ENCODE measurements around the gene KCNQ1. TPM values are rescaled to one million over a fixed set of nuclear protein-coding genes. Genes with fewer than 3 reads are reported as not detected.

Gene KCNQ1
- total and polyA plus RNA-seq, 2 experiments from 2014 or later: 0.45 to 0.87 TPM

DNA sequence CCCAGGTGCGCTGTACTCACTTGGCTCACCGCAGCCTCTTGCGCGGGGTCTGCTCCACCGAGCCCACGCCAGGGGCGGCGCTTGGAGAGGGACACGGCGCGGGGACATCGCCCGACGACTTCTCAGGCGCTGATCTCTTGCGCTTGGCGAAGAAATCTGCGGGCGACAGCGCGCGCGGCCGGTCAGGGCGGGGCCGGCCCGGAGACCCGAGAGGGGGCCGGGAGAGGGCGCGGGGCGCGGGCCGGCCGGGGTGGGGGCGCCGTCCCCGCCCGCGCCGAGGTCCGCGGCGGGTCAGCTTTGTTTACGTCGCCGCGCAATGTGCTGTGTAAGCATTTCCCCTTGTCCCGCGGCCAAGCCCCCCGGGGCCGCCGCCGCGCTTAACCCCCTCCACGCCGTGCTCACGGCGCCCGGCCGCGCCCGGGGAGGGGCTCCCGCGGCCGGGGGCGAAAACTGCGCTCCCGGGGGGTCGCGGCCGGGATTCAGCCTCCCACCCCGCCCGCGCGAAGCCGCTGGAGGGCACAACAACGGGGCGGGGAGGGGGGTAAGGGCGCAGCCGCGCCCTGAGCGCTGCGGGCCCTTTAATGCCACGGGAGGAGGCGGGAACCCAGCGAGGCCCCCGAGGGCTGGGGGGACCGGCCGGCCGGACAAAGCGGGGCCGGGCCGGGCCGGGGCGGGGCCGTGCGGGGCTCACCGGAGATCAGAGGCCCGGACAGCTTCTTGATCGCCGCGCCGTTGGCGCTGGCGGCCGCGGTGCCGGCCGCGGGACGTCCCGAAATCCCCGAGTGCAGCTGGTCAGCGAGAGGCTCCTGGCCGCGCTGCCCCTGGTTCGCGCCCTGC lies 439.4 kb downstream of the KCNQ1 start (continued):
- TF ChIP-seq, protein P1, sequence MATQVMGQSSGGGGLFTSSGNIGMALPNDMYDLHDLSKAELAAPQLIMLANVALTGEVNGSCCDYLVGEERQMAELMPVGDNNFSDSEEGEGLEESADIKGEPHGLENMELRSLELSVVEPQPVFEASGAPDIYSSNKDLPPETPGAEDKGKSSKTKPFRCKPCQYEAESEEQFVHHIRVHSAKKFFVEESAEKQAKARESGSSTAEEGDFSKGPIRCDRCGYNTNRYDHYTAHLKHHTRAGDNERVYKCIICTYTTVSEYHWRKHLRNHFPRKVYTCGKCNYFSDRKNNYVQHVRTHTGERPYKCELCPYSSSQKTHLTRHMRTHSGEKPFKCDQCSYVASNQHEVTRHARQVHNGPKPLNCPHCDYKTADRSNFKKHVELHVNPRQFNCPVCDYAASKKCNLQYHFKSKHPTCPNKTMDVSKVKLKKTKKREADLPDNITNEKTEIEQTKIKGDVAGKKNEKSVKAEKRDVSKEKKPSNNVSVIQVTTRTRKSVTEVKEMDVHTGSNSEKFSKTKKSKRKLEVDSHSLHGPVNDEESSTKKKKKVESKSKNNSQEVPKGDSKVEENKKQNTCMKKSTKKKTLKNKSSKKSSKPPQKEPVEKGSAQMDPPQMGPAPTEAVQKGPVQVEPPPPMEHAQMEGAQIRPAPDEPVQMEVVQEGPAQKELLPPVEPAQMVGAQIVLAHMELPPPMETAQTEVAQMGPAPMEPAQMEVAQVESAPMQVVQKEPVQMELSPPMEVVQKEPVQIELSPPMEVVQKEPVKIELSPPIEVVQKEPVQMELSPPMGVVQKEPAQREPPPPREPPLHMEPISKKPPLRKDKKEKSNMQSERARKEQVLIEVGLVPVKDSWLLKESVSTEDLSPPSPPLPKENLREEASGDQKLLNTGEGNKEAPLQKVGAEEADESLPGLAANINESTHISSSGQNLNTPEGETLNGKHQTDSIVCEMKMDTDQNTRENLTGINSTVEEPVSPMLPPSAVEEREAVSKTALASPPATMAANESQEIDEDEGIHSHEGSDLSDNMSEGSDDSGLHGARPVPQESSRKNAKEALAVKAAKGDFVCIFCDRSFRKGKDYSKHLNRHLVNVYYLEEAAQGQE (IDR thresholded peaks at IDR 0.05; ENCODE audit: unreplicated experiment): no peak
- no peak for TF ChIP-seq JUNB (IDR thresholded peaks at IDR 0.05; ENCODE audit: unreplicated experiment)

GRCh38 chr11:2885017-2885677 lies 440.3 kb downstream of the KCNQ1 start:
- Histone ChIP-seq H3K27me3 (ENCODE audit: insufficient read depth) (peaks cover 72% of the 10 kb centered on the region), H4K20me1 (replicated peaks; ENCODE audit: insufficient read depth) (peaks cover 5% of the 10 kb centered on the region; the same call in 1 of the 2 replicates), H3K27ac (ENCODE audit: low read depth) (no peak overlapping the region), H3K4me3 (peak overlapping the region; percentile 64), H2AFZ (peak overlapping the region; percentile 47; the same call in 1 of the 2 replicates), H3K79me2 (replicated peaks; ENCODE audit: insufficient read depth) (no peaks in the 10 kb centered on the region), H3K9me2 (ENCODE audit: insufficient read depth) (no peaks in the 10 kb centered on the region), H3K4me1 (ENCODE audit: insufficient read depth) (peaks cover 27% of the 10 kb centered on the region), H3F3A (replicated peaks; ENCODE audit: low read depth) (peaks cover 15% of the 10 kb centered on the region; the same call in 1 of the 2 replicates), H3K36me3 (ENCODE audit: insufficient read depth) (no peaks in the 10 kb centered on the region), H3K4me2 (peak overlapping the region; percentile 86)
- peak overlapping the region; percentile 80 for H3K4me3 Mint-ChIP-seq
- no peak overlapping the region for H3K27ac Mint-ChIP-seq
- H3K27me3 Mint-ChIP-seq (ENCODE audit: insufficient read depth, low read depth, poor library complexity): peaks cover 51% of the 10 kb centered on the region
- DNase-seq (ENCODE audit: low spot score): peak; percentile 73
- TF ChIP-seq CTCF (conservative IDR thresholded peaks at IDR 0.05; ENCODE audit: low read depth in 2 of 2): peak in 1 of 2 experiments; percentile 59; a peak in 2 of 4 replicates
- peak; percentile 43 for TF ChIP-seq EZH2 (IDR thresholded peaks at IDR 0.05; ENCODE audit: low read depth, unreplicated experiment)
- TF ChIP-seq STAT1 (IDR thresholded peaks at IDR 0.05; ENCODE audit: unreplicated experiment): no peak
- TF ChIP-seq, protein P1 (IDR thresholded peaks at IDR 0.05; ENCODE audit: unreplicated experiment): no peak
- TF ChIP-seq EZH2phosphoT487 (IDR thresholded peaks at IDR 0.05; ENCODE audit: unreplicated experiment): peak; percentile 55
- 0 out of 3 replicates have a peak, but pooled peaks cover 2% of the 10 kb centered on the region for H3K9me3 Mint-ChIP-seq
- ATAC-seq: peak; percentile 14
- peaks cover 23% of the 10 kb centered on the region for H3K4me1 Mint-ChIP-seq
- H3K36me3 Mint-ChIP-seq (ENCODE audit: low read depth): peaks cover 6% of the 10 kb centered on the region; the same call in 2 of the 3 replicates

Measured in GM23338 (cell line).